ENCODE data around the gene MBP. TPM values are rescaled to one million over a fixed set of nuclear protein-coding genes. Genes with fewer than 3 reads are reported as not detected.

Gene MBP
- total RNA-seq, 1 experiment from 2014 or later, result 4.5 TPM

DNA sequence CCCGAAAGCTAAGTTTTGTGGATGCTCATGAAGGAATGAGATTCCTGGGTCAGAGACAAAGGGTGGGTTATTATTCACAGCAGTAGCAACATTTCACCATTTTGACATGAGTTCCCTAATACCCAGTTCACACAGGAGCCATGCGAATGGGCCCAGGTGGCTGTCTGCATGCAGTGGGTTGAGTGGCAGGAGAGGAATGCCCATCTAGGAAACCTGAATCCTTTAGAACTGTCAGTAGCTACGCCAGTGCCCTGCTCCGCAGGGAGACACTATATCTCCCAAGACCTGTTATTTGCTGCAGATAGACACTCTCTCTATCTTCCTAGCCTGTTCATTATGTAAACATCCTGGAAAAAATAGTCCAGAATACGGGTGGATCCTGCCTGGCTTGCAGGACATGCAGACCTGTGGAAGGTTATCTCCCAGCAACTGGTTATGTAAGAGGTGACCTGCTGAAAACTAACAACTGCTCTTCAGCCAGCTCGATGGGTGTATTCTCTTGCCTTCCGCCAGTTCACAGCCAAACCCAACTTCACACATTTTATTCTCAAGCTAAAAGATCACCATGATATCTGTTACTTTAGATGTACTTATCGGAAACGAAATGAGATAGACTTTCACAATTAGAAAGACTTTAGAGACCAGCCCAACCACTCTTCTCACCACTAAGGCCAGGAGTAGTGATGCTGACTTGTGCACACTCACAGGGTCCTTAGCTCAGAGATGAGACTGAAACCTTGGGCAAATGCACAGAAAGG, 59.1 kb downstream of the MBP start:
- DNase-seq, result no peak
- Histone ChIP-seq H3K27me3 (ENCODE audit: control insufficient read depth, insufficient read depth, low read length) (no peaks in the 10 kb centered on the region), H3K4me3 (ENCODE audit: insufficient read depth, low read depth, low read length) (no peak overlapping the region), H3K36me3 (replicated peaks; ENCODE audit: control insufficient read depth, insufficient read depth, low read length) (no peaks in the 10 kb centered on the region)

- Histone ChIP-seq H3K4me3 (ENCODE audit: insufficient read depth, low read depth, low read length) (no peak overlapping the region), H3K36me3 (replicated peaks; ENCODE audit: control insufficient read depth, insufficient read depth, low read length) (no peaks in the 10 kb centered on the region), H3K27me3 (ENCODE audit: control insufficient read depth, insufficient read depth, low read length) (no peaks in the 10 kb centered on the region)
- no peak for DNase-seq
Measured at GRCh38 chr18:77072566-77072965, 60.0 kb downstream of the MBP start.

DNA sequence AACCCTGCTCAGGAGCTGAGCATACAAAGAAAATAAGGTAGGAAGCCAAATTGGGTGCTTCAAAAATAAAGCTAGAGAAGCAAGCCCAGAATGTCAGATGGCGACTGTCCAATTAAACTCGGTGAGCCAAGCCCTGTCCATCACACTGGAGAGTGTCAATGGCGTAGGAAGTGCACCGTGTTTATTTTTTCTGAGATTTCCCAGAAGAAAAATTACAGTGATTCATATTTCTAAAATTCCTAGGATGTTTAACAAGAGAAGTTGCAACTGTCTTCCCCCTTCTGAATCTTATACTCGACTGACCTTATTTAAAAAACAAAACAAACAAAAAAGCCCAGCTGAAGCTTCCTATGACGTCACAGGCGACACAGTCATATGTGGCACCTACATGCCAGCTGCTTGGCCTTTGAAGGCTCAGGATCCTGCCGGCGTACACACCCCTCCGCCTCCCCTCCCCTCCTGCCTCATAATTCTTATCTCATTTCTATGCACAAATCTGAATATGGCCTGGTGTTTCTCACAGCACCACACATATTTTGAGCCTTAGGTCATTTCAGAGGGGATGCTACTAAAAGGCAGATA, 60.8 kb downstream of the MBP start:
- no peak for DNase-seq
- Histone ChIP-seq H3K4me3 (ENCODE audit: insufficient read depth, low read depth, low read length) (no peak overlapping the region), H3K27me3 (ENCODE audit: control insufficient read depth, insufficient read depth, low read length) (no peaks in the 10 kb centered on the region), H3K36me3 (replicated peaks; ENCODE audit: control insufficient read depth, insufficient read depth, low read length) (no peaks in the 10 kb centered on the region)

- no peak for DNase-seq
- Histone ChIP-seq H3K4me3 (ENCODE audit: insufficient read depth, low read depth, low read length) (no peak overlapping the region), H3K27me3 (ENCODE audit: control insufficient read depth, insufficient read depth, low read length) (no peaks in the 10 kb centered on the region), H3K36me3 (replicated peaks; ENCODE audit: control insufficient read depth, insufficient read depth, low read length) (no peaks in the 10 kb centered on the region)
Measured at GRCh38 chr18:77071061-77071460, 61.5 kb downstream of the MBP start.

- Histone ChIP-seq H3K27me3 (ENCODE audit: control insufficient read depth, insufficient read depth, low read length) (no peaks in the 10 kb centered on the region), H3K4me3 (ENCODE audit: insufficient read depth, low read depth, low read length) (no peak overlapping the region), H3K36me3 (replicated peaks; ENCODE audit: control insufficient read depth, insufficient read depth, low read length) (no peaks in the 10 kb centered on the region)
- DNase-seq, result no peak
Measured at GRCh38 chr18:77070627-77071026, 62.0 kb downstream of the MBP start.

DNA sequence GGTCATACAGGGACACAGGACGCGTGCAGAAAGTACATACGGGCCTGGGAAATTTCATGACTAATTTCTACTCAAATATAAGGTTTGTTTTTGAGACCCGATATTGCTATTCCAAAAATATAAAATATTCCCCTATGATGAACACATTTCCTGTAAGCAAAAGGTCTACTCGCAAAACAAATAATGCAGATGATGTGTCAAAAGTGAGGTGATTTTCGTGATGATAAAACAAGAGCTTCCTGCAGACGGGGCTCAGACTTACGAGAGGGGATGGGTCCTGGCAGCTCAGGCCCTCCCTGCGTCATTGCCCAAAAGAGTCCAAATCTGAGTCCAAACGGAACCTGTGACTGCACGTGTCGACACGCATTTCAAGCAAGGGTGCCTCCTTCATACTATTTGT, 62.7 kb downstream of the MBP start:
- no peaks in the 10 kb centered on the region for H3K27me3 ChIP-seq (ENCODE audit: control insufficient read depth, insufficient read depth, low read length)
- no peaks in the 10 kb centered on the region for H3K36me3 ChIP-seq (replicated peaks; ENCODE audit: control insufficient read depth, insufficient read depth, low read length)
- no peak for DNase-seq
- no peak overlapping the region for H3K4me3 ChIP-seq (ENCODE audit: insufficient read depth, low read depth, low read length)

DNA sequence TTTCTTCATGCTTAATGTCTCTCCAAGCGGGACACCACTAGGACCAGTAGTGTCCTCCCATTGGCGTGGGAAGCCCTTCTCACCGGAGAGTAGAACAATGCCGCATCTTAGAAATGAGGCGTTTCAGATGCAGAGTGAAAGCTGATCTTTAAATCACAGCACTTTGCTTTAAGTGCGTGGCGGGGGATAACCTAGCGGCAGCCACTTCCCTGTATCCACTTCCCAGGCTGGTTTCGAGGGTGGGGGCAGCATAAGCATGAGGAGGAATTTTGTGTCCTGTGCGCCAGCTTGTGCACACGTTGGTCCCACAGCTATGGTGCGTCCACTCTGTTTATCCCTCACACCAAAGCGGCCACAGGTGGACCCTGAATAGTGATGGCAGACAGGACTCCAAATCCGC, 63.1 kb downstream of the MBP start:
- no peak for DNase-seq
- Histone ChIP-seq H3K4me3 (ENCODE audit: insufficient read depth, low read depth, low read length) (no peak overlapping the region), H3K27me3 (ENCODE audit: control insufficient read depth, insufficient read depth, low read length) (no peaks in the 10 kb centered on the region), H3K36me3 (replicated peaks; ENCODE audit: control insufficient read depth, insufficient read depth, low read length) (no peaks in the 10 kb centered on the region)

- no peak overlapping the region for H3K4me3 ChIP-seq (ENCODE audit: insufficient read depth, low read depth, low read length)
- no peak for DNase-seq
- H3K27me3 ChIP-seq (ENCODE audit: control insufficient read depth, insufficient read depth, low read length), result no peaks in the 10 kb centered on the region
- no peaks in the 10 kb centered on the region for H3K36me3 ChIP-seq (replicated peaks; ENCODE audit: control insufficient read depth, insufficient read depth, low read length)
Measured at GRCh38 chr18:77068321-77069312, 64.0 kb downstream of the MBP start.

DNA sequence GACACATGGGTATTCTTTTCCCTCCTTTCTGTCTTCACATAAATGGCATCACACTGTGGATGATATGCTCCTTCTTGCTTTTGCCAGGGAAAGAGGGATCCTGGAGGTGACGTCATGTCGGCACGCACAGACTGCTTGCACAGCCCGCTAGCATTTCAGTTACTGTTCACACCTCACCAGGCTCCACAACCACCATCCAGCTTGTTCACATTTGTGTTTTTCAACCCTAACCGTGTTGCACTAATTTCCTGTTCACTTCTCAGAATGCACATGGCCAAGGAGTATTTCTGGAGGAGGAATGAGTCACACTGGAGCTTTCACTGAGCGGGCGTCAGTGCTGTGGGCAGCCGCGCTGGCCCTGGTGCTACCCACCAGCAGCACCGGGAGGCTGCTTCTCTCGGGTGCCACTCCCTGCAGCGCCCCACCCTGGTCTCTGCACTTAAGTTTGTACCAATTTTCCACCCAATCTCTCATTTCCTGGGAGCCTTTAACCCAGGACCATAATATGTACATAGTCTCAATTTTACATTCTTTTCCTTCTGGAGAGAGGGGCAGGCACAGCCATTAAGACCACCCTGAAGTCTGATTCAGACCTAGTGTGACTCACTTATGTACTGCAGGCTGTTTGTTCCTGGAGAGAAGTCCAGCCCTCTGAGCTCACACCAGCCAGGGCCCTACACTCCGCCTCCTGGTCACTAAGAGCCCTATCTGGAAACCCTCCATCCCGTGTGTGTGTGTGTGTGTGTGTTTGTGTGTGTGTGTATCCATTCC, 65.1 kb downstream of the MBP start:
- no peak for DNase-seq
- no peak overlapping the region for H3K4me3 ChIP-seq (ENCODE audit: insufficient read depth, low read depth, low read length)
- H3K36me3 ChIP-seq (replicated peaks; ENCODE audit: control insufficient read depth, insufficient read depth, low read length), result no peaks in the 10 kb centered on the region; the same call in 1 of the 2 replicates
- no peaks in the 10 kb centered on the region for H3K27me3 ChIP-seq (ENCODE audit: control insufficient read depth, insufficient read depth, low read length)

DNA sequence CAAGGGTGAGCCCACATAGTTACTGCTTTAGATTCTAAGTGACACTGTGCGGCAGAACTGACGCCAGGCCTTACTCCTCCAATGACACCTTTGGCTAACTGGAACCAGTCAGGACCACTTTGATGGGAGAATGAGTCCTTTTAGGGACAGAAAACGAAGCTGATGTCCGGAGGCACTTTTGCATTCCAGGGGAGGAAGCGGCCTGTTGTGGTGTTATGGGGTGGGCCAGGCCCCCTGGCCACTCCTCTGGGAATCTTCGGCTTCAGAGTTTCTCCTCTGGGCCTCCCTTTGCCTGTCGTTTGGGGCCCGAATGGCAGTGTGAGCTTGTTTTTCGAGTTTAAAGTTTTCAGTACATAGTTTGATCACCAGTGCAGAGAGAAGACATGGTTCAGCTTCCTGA, 65.9 kb downstream of the MBP start:
- H3K4me3 ChIP-seq (ENCODE audit: insufficient read depth, low read depth, low read length), result no peak overlapping the region
- DNase-seq, result no peak
- no peaks in the 10 kb centered on the region for H3K27me3 ChIP-seq (ENCODE audit: control insufficient read depth, insufficient read depth, low read length)
- no peaks in the 10 kb centered on the region; the same call in 1 of the 2 replicates for H3K36me3 ChIP-seq (replicated peaks; ENCODE audit: control insufficient read depth, insufficient read depth, low read length)

DNA sequence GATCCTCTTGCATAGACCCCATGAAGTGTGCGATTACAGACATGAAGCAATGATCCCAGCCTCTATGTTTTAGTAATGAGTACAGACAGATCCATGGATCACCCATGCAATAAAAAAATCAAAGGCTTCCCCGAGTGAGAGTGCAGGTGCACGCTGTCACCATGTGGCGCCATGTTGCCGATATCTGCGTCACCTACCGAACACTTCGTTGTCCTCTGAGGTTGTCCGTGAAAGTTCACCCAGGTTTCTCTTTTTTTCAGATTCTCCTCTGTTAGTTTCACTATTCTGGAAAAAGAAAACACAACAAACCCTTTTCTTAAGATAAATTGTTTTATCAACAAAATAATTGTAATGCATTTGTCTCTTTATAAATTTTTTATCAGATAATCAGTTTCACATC, 66.5 kb downstream of the MBP start:
- Histone ChIP-seq H3K27me3 (ENCODE audit: control insufficient read depth, insufficient read depth, low read length) (no peaks in the 10 kb centered on the region), H3K36me3 (replicated peaks; ENCODE audit: control insufficient read depth, insufficient read depth, low read length) (no peaks in the 10 kb centered on the region; the same call in 1 of the 2 replicates), H3K4me3 (ENCODE audit: insufficient read depth, low read depth, low read length) (no peak overlapping the region)
- no peak for DNase-seq

GRCh38 chr18:77065221-77065981, 67.2 kb downstream of the MBP start:
- no peak for DNase-seq
- H3K36me3 ChIP-seq (replicated peaks; ENCODE audit: control insufficient read depth, insufficient read depth, low read length), result no peaks in the 10 kb centered on the region; the same call in 1 of the 2 replicates

GRCh38 chr18:77063260-77063659, 69.3 kb downstream of the MBP start:
- no peak for DNase-seq
- H3K36me3 ChIP-seq (replicated peaks; ENCODE audit: control insufficient read depth, insufficient read depth, low read length), result no peaks in the 10 kb centered on the region; the same call in 1 of the 2 replicates
- H3K27me3 ChIP-seq (ENCODE audit: control insufficient read depth, insufficient read depth, low read length), result no peaks in the 10 kb centered on the region
- no peak overlapping the region for H3K4me3 ChIP-seq (ENCODE audit: insufficient read depth, low read depth, low read length)

More at GRCh38 chr18:77065221-77065981, 67.2 kb downstream of the MBP start:
- Histone ChIP-seq H3K4me3 (ENCODE audit: insufficient read depth, low read depth, low read length) (no peak overlapping the region), H3K27me3 (ENCODE audit: control insufficient read depth, insufficient read depth, low read length) (no peaks in the 10 kb centered on the region)
